ENCODE results near the gene STEAP3.

GRCh38 chr2:119256582-119256921 is 32.9 kb downstream of the STEAP3 start:
- TF ChIP-seq RORB (CRISPR knock-in tag; IDR thresholded peaks at IDR 0.05): no peak
- TF ChIP-seq CREB1 (CRISPR knock-in tag; IDR thresholded peaks at IDR 0.05): no peak
- TF ChIP-seq ZSCAN18 (CRISPR knock-in tag; IDR thresholded peaks at IDR 0.05): no peak
